ENCODE measurements around the gene CEP85L.

GRCh38 chr6:118559659-118560058 is 91.7 kb downstream of the CEP85L start:
- TF ChIP-seq CTCF (IDR thresholded peaks at IDR 0.05; ENCODE audit: low read depth, low read length): no peak
- TF ChIP-seq, protein P1, sequence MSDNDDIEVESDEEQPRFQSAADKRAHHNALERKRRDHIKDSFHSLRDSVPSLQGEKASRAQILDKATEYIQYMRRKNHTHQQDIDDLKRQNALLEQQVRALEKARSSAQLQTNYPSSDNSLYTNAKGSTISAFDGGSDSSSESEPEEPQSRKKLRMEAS (IDR thresholded peaks at IDR 0.05; ENCODE audit: low read depth, low read length): no peak
- no peak for TF ChIP-seq POLR2A (IDR thresholded peaks at IDR 0.05; ENCODE audit: extremely low read depth, insufficient read length)
- TF ChIP-seq MYC (IDR thresholded peaks at IDR 0.05; ENCODE audit: low read depth, low read length): no peak
